Choroid plexus epithelial cell (primary cell): Measurements from ENCODE around the gene KIF15.

ENCODE experiments used
- DNase-seq: peaks from one replicate; pipeline ENCODE4 v3.0.0-alpha.2; 2010; ENCODE audit warnings: low read depth
- H3K4me3 ChIP-seq: 2 replicates; pipeline ENCODE4 v1.5.1; 2011; ENCODE audit warnings: low read depth, mild to moderate bottlenecking, control low read depth, low read length, moderate library complexity
- TF ChIP-seq, protein P1 (sequence below): conservative IDR thresholded peaks from 2 replicates; pipeline ENCODE4 v1.5.1; 2011; ENCODE audit warnings: low read depth, mild to moderate bottlenecking, control low read depth, inconsistent platforms, low read length, moderate library complexity

Gene KIF15

DNA sequence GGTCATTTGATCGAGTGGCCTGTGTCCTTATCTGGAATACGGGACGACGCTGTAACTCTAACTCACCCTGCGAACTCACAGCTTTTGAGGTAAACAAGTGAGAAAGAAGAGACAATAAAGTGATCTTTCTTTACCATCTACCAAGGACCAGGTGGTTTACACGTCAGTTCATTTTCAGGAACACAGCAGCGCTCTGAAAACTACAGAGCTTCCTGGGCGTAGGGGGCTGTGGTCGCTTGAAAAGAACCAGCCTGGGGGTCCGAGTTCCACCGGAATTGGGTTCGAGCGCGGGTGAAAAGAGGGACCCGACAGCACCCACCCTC, 532 bp upstream of the KIF15 start:
- peak; percentile 6 for DNase-seq
- TF ChIP-seq, protein P1, sequence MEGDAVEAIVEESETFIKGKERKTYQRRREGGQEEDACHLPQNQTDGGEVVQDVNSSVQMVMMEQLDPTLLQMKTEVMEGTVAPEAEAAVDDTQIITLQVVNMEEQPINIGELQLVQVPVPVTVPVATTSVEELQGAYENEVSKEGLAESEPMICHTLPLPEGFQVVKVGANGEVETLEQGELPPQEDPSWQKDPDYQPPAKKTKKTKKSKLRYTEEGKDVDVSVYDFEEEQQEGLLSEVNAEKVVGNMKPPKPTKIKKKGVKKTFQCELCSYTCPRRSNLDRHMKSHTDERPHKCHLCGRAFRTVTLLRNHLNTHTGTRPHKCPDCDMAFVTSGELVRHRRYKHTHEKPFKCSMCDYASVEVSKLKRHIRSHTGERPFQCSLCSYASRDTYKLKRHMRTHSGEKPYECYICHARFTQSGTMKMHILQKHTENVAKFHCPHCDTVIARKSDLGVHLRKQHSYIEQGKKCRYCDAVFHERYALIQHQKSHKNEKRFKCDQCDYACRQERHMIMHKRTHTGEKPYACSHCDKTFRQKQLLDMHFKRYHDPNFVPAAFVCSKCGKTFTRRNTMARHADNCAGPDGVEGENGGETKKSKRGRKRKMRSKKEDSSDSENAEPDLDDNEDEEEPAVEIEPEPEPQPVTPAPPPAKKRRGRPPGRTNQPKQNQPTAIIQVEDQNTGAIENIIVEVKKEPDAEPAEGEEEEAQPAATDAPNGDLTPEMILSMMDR: no peak
- H3K4me3 ChIP-seq: peak overlapping the region; percentile 71

DNA sequence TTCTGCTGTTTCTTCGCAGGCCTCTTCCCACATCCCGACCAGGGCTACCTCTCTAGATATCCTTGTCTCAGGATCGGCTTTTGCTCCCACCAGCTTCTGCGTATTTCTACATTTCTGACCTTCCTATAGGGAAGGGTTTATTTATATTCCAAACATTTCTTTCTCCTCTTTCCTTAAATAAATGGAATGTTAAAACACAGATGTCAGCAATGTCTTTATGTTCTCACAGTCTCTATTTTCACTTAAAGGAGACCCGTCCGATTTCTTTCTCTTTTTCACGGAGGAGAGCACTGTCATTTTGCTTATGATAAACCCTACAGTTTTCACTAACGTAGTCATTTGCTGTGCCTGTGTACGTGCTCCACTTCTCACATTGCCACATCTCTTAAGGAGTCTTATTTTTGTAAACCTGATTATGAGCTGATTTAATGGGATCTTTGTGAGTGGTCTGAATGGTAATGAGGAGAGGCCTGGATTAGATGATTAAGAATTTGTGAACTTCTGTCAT, 630 bp downstream of the KIF15 start:
- TF ChIP-seq, protein P1: no peak
- peak; percentile 20 for DNase-seq
- peak overlapping the region; percentile 71 for H3K4me3 ChIP-seq

DNA sequence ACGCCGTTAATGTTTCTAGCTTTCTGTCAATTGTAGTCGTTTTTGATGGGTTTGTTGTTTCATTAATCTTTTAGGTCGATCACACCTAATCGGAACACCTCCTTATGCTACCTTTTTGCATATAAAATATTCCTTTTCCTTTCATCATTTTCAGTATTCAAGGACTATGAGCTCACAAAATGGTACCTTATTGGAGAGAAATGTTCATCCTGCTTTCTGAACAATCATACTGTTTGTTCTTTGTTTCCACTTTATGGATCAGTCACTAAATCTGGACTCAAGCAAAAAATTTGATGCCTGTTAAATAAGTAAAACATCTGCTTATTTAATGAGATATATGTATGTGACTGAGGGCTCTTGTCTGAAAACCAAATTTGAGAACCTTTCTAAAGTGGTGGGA, 1.1 kb downstream of the KIF15 start:
- peak overlapping the region; percentile 71 for H3K4me3 ChIP-seq
- no peak for DNase-seq
- TF ChIP-seq, protein P1: no peak

DNA sequence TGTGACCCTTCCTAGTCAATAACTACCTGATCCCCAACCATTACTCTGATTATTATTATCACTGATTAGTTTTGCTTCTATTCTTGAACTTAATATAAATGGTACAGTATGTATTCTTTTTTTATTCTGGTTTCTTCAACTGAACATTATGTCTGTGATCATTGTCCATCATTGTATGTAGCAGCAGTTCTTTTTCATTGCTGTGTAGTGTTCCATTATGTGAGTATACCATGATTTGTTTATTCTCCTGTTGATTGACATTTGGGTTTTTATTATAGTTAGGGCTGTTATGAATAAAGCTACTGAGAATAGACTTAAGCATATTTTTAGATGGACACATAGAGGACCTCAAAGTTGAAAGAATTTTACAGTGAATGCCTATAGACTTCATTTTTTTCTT, 2.7 kb downstream of the KIF15 start:
- DNase-seq: no peak
- TF ChIP-seq, protein P1: no peak
- no peak overlapping the region for H3K4me3 ChIP-seq

DNA sequence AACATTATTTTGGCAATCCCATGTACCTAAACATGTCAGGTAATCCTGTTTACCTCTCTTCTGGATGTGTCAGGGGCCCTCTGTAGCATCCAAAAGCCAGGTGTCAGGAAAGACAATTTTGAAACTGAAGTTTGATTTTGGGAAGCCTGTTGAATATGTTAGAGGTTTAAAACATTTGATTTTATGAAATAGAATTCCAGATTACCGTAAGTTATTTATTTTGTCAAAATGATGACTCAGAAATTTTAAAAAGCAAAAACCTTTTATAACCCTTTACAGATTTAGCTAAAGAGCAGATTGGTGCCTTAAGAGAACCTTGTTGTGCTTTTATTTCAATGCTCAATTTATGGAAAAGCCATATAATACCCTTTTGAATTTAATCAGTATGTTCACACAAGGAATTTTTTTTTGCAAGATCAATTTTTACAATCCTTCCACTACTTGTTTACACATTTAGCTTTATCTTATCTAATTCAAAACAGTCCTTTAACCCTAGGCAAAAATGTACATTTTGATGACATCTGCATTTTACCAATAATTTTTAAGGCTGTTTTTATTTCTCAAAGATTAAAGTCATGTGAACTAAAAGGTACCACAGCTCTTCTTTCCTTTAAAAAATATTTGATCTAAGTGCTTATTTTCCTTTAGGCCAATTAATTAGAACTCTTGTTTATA, 10.0 kb downstream of the KIF15 start:
- TF ChIP-seq, protein P1: no peak
- H3K4me3 ChIP-seq: no peak overlapping the region
- DNase-seq: no peak

DNA sequence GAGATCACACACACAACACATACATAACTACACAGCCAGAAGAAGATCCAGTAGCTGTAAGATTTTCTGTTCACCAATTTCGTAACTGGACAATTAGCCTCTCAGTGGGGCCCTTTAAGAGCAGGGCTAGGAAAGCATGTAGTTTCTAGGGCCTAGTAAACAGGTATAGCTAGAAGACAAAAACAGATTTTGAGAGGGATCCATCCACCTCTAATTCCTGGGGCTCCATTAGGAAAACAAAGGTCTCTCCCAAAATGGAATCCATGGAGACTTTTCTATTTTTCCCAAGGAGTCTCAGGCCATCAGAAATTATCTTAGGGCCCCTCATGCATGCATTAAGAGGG, 10.5 kb downstream of the KIF15 start:
- H3K4me3 ChIP-seq: no peak overlapping the region
- TF ChIP-seq, protein P1: no peak
- no peak for DNase-seq

DNA sequence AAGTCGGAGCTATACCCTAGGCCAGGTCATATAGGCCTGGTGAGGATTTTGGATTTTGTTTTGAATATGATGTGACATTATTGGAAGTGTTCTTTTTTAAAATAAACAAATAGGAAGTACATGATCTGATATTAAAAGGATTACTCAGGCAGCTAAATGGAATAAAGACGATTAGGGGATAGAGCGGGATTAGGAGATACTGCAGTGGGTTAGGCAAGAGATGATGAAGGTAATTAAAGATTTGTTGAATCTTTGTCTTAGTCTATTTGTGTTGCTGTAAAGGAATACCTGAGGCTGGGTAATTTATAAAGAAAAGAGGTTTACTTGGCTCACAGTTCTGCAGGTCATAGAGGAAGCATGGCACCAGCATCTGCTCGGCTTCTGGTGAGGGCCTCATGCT, 21.3 kb downstream of the KIF15 start:
- DNase-seq: no peak
- TF ChIP-seq, protein P1: no peak
- H3K4me3 ChIP-seq: no peak overlapping the region
